Measurements from ENCODE around the gene MEGF8. TPM values are rescaled to one million over a fixed set of nuclear protein-coding genes. Genes with fewer than 3 reads are reported as not detected.

The MEGF8 gene
- polyA plus RNA-seq, 1 donor from 2014 or later = 21.5 TPM

DNA sequence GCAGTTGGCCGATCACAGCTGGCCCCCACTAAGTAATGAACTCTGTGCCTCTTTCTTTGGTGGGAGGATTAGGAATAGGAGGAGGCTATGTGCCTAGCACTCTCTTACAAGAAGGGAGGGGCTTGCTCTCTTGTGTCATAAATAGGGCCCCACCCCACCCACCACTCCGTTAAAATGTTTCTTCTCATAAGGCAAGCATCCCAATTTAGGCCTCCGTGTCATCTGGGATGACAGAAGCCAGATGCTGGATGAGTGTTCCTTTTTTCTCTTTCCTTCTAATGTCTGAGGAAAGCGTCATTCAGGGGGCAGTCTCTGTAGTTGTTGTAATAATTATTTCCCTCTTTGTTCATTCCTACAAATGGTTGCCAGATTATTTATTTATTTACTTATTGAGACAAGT is 101.9 kb downstream of the MEGF8 start, which contains the start of gene LIPE:
LIPE (minus strand) TSS at position 76 of the 400 bp plus-strand sequence. CDS start 239 bp downstream, outside the sequence.
- TF ChIP-seq EZH2 (IDR thresholded peaks at IDR 0.05; ENCODE audit: borderline replicate concordance, insufficient read depth, low read length, poor library complexity, severe bottlenecking) = no peak
- Histone ChIP-seq H3K9ac (ENCODE audit: low read length) (no peak within 1 kb of the TSS), H3K4me3 (ENCODE audit: low read length) (no peak within 1 kb of the TSS), H4K20me1 (ENCODE audit: insufficient read depth) (no peaks in the 10 kb centered on the region), H3K27ac (ENCODE audit: low read length) (no peak within 1 kb of the TSS), H3K9me2 (ENCODE audit: insufficient read depth, low read length) (no peaks in the 10 kb centered on the region), H3K36me3 (ENCODE audit: insufficient read depth, low read length) (no peaks in the 10 kb centered on the region), H3K79me2 (replicated peaks; ENCODE audit: insufficient read depth, low read length) (no peaks in the 10 kb centered on the region), H3K27me3 (ENCODE audit: insufficient read depth, low read depth, low read length) (no peaks in the 10 kb centered on the region), H3F3A (ENCODE audit: insufficient read depth, low read length, poor library complexity, severe bottlenecking) (no peaks in the 10 kb centered on the region), H3K9me3 (ENCODE audit: low read length) (no peaks in the 10 kb centered on the region), H3K4me2 (ENCODE audit: low read length) (no peak within 1 kb of the TSS), H2AFZ (ENCODE audit: low read depth, low read length) (no peak within 1 kb of the TSS)

Small RNAs within 50 kb of the gene (small RNA-seq; reads per million reads assigned to genes)
- gene MIR8077 = 0 to 0.23 (median 0) reads per million in 3 experiments

Other genes starting within 250 kb of the MEGF8 start
- 7.0 and 11.0 TPM in 2 replicates for gene ZNF574, start 249.5 kb upstream of the MEGF8 start, polyA plus RNA-seq
- 7.7 and 12.4 TPM in 2 replicates for gene POU2F2, start 193.2 kb upstream of the MEGF8 start, polyA plus RNA-seq
- 69.9 and 72.8 TPM in 2 replicates for gene DEDD2, start 108.0 kb upstream of the MEGF8 start, polyA plus RNA-seq
- 2.1 TPM in 2 replicates for gene ZNF526, start 105.3 kb upstream of the MEGF8 start, polyA plus RNA-seq
- gene GSK3A, start 83.0 kb upstream of the MEGF8 start, polyA plus RNA-seq = 25.2 and 25.8 TPM in 2 replicates
- 3.8 and 6.7 TPM in 2 replicates for gene ERF, start 70.5 kb upstream of the MEGF8 start, polyA plus RNA-seq
- gene CIC, start 56.4 kb upstream of the MEGF8 start, polyA plus RNA-seq = 10.8 and 23.1 TPM in 2 replicates
- 1.4 and 2.4 TPM in 2 replicates for gene PRR19, start 23.5 kb upstream of the MEGF8 start, polyA plus RNA-seq
- 727 and 741 TPM in 2 replicates for gene PAFAH1B3, start 23.0 kb upstream of the MEGF8 start, polyA plus RNA-seq
- 30.9 and 35.3 TPM in 2 replicates for gene TMEM145, start 12.3 kb upstream of the MEGF8 start, polyA plus RNA-seq
- not detected in 2 replicates for gene CNFN, start 64.7 kb downstream of the MEGF8 start, polyA plus RNA-seq
- gene LIPE, start 101.8 kb downstream of the MEGF8 start, polyA plus RNA-seq = 19.1 and 24.7 TPM in 2 replicates
- gene CXCL17, start 117.3 kb downstream of the MEGF8 start, polyA plus RNA-seq = not detected in 2 replicates
- gene CEACAM1, start 202.8 kb downstream of the MEGF8 start, polyA plus RNA-seq = 0.12 TPM in 1 of 2 replicates, not detected in the other

Measured in neural cell (in vitro differentiated cells).